ENCODE data around the gene CDC42BPA. TPM values are rescaled to one million over a fixed set of nuclear protein-coding genes. Genes with fewer than 3 reads are reported as not detected.
"Not testable (repeated sequence)": the region's sequence is repeated elsewhere in the genome, so short reads cannot be mapped to it uniquely, and the experiment has no call there.

CDC42BPA gene
- total RNA-seq, 4 donors from 2014 or later = 33.3 to 92.7 (median 39.9) TPM

GRCh38 chr1:227136210-227136820 is 182.0 kb downstream of the CDC42BPA start:
- ATAC-seq (ENCODE audit: low FRiP score) (no peak), DNase-seq (ENCODE audit: low spot score) (no peak)
- no peak for TF ChIP-seq CTCF (IDR thresholded peaks at IDR 0.05)

GRCh38 chr1:227134686-227135314 is 183.5 kb downstream of the CDC42BPA start:
- ATAC-seq (ENCODE audit: low FRiP score) (no peak), DNase-seq (ENCODE audit: low spot score) (no peak)
- no peak for TF ChIP-seq CTCF (IDR thresholded peaks at IDR 0.05)

- ATAC-seq (ENCODE audit: low FRiP score); DNase-seq (ENCODE audit: low spot score): not testable (repeated sequence)
Observed at GRCh38 chr1:227132695-227133094, 185.6 kb downstream of the CDC42BPA start.

- TF ChIP-seq CTCF (IDR thresholded peaks at IDR 0.05) = no peak
- ATAC-seq (ENCODE audit: low FRiP score) (peak; percentile 28), DNase-seq (ENCODE audit: low spot score) (no peak)
Observed at GRCh38 chr1:227131193-227131592, 187.1 kb downstream of the CDC42BPA start.

- no peak for ATAC-seq (ENCODE audit: low FRiP score)
- DNase-seq (ENCODE audit: low spot score) = no peak
- no peak for TF ChIP-seq CTCF (IDR thresholded peaks at IDR 0.05)
Observed at GRCh38 chr1:227127891-227128290, 190.4 kb downstream of the CDC42BPA start.

- no peak for TF ChIP-seq CTCF (IDR thresholded peaks at IDR 0.05)
Observed at GRCh38 chr1:227125929-227126545, 192.3 kb downstream of the CDC42BPA start.

GRCh38 chr1:227124473-227124872 is 193.8 kb downstream of the CDC42BPA start:
- ATAC-seq (ENCODE audit: low FRiP score) = no peak

More at GRCh38 chr1:227125929-227126545, 192.3 kb downstream of the CDC42BPA start:
- ATAC-seq (ENCODE audit: low FRiP score) = no peak
- no peak for DNase-seq (ENCODE audit: low spot score)

More at GRCh38 chr1:227124473-227124872, 193.8 kb downstream of the CDC42BPA start:
- no peak for DNase-seq (ENCODE audit: low spot score)
- TF ChIP-seq CTCF (IDR thresholded peaks at IDR 0.05) = no peak

Measured in omental fat pad (tissue), 4 donors.